GM19452 (cell line): ENCODE data around the gene PYURF.
"Not testable (repeated sequence)": the region's sequence is repeated elsewhere in the genome, so short reads cannot be mapped to it uniquely, and the experiment has no call there.

ENCODE experiments used
- ATAC-seq: cut with Tn5 transposase; IDR thresholded peaks from one replicate; pipeline ENCODE4 v1.9.1; 2021; ENCODE audit not compliant: unreplicated experiment

The PYURF gene

GRCh38 chr4:88523325-88524129 lies at the start of gene PYURF:
PYURF (minus strand) TSS chr4:88523776; CDS start chr4:88523700, 76 bp downstream.
- peak; percentile 81 for ATAC-seq

- ATAC-seq: no peak
Observed at GRCh38 chr4:88570001-88570400, 46.4 kb upstream of the PYURF start.

DNA sequence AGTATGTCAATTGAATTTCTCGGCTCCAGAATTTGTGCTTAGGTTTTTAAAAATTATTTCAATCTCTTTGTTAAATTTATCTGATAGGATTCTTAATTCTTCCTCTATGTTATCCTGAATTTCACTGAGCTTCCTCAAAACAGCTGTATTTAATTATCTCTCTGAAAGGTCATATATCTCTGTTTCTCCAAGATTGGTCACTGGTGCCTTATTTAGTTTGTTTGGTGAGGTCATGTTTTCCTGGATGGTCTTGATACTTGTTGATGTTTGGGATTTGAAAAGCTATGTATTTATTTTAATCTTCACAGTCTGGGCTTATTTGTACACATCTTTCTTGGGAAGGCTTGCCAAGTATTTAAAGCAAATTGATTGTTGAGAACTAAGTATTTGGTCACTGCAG lies 44.0 kb upstream of the PYURF start:
- ATAC-seq: no peak

DNA sequence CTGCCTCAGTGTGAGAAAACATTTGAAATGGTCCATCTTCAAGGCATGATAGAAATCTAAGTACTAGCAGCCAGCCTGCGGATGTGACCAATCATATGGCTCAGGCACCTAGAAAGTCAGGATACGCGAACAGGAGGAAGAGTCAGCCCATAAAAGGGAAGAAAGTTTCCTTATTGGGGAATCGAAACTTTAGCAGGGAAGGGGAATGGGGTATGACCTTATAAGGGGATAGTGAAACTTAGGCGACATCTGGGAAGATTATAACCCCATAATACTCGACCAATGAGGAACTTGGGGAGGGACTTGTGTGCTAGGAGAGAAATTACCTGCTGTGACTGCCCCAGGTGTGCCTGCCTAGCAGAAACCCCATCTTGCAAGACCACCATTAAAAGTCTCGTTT lies 26.2 kb upstream of the PYURF start:
- no peak for ATAC-seq

GRCh38 chr4:88539322-88540068 lies 15.9 kb upstream of the PYURF start:
- not testable (repeated sequence) for ATAC-seq

DNA sequence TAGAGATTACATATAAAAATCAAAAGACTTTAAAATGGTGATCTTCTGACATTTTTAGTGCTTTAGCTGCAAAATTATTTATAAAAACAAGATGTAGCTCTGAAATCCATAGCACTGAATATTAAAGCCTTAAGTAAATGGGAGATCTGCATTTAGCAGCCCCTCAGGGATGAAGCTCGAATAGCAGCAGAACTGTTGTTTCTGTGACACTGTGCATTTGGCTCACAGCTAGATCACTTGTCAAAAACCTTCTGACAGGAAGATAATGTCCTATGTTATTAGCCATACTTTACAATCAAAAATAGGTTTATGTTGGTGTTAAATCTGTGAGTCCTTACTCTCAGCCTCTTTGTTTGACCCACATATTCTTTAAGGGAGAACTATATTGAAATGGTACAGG lies 14.1 kb upstream of the PYURF start:
- no peak for ATAC-seq

- no peak for ATAC-seq
Observed at GRCh38 chr4:88535090-88535755, 11.6 kb upstream of the PYURF start.

- ATAC-seq: no peak
Observed at GRCh38 chr4:88533937-88534750, 10.6 kb upstream of the PYURF start.

- no peak for ATAC-seq
Observed at GRCh38 chr4:88533088-88533790, 9.7 kb upstream of the PYURF start.

- ATAC-seq: no peak
Observed at GRCh38 chr4:88531549-88531948, 8.0 kb upstream of the PYURF start.

DNA sequence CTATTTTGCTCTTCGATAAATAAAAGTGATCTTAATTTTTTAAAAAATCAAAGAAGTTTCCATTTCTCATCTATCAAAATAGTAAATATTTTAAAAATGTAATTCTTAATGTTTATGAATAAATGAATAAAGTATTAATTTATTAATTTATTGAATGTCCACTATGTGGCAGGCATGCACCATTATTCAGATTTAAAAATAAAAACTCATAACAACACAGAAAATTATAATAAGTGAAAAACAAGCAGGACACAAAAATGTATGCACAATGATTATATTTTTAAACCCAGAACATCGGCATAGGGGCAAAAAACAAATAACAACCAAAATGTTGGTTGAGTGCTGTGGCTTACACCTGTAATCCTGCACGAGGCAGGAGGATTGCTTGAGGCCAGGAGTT lies 5.3 kb upstream of the PYURF start:
- no peak for ATAC-seq

GRCh38 chr4:88527787-88528186 lies 4.2 kb upstream of the PYURF start:
- ATAC-seq: peak; percentile 39

- no peak for ATAC-seq
Observed at GRCh38 chr4:88526221-88526815, 2.7 kb upstream of the PYURF start.

- no peak for ATAC-seq
Observed at GRCh38 chr4:88524171-88524570, 595 bp upstream of the PYURF start.

GRCh38 chr4:88522702-88523324 lies 763 bp downstream of the PYURF start:
- no peak for ATAC-seq

GRCh38 chr4:88518911-88519310 lies 4.7 kb downstream of the PYURF start:
- no peak for ATAC-seq

GRCh38 chr4:88517825-88518224 lies 5.8 kb downstream of the PYURF start:
- ATAC-seq: no peak

- ATAC-seq: no peak
Observed at GRCh38 chr4:88516746-88517145, 6.8 kb downstream of the PYURF start.
